WTC11 (cell line): ENCODE measurements around the gene ARHGAP45. TPM values are rescaled to one million over a fixed set of nuclear protein-coding genes. Genes with fewer than 3 reads are reported as not detected.

Source experiments
- ATAC-seq: fragments of 200-7000 bp; cut with Tn5 transposase; 2 replicates; pipeline ENCODE4 v1.10.0; 2021; ENCODE audit warnings: mild to moderate bottlenecking, moderate library complexity
- CTCF ChIA-PET: fragments of 300-600 bp; sonication (Branson Sonifier 250); formaldehyde crosslinking; loops from one replicate; lab custom pipeline; 2021; ENCODE audit warnings: antibody characterized with exemption; lab: Charles Lee
- POLR2A ChIA-PET: fragments of 350-600 bp; sonication (Branson Sonifier 250); formaldehyde crosslinking; loops from one replicate; lab custom pipeline; 2021; ENCODE audit warnings: antibody characterized with exemption; lab: Charles Lee
- DNase-seq: peaks from one replicate; pipeline ENCODE4 v3.0.0; 2021; ENCODE audit warnings: low spot score
- H3K27ac Mint-ChIP-seq: 2 replicates; pipeline ENCODE4 v1.8.0; 2021; ENCODE audit warnings: mixed read lengths
- H3K27me3 Mint-ChIP-seq: 2 replicates; pipeline ENCODE4 v1.8.0; 2021; ENCODE audit warnings: low read depth, mild to moderate bottlenecking, moderate library complexity, mixed read lengths
- H3K36me3 Mint-ChIP-seq: 2 replicates; pipeline ENCODE4 v1.8.0; 2021; ENCODE audit warnings: mixed read lengths
- H3K4me1 Mint-ChIP-seq: 2 replicates; pipeline ENCODE4 v1.8.0; 2022; ENCODE audit warnings: mixed read lengths
- H3K4me3 Mint-ChIP-seq: 2 replicates; pipeline ENCODE4 v1.8.0; 2021; ENCODE audit warnings: mild to moderate bottlenecking, moderate library complexity, mixed read lengths
- H3K9me3 Mint-ChIP-seq: 2 replicates; pipeline ENCODE4 v1.8.0; 2021; ENCODE audit warnings: mixed read lengths
- ARID4B ChIP-seq: sonication (generic); formaldehyde crosslinking; IDR thresholded peaks from 2 replicates; pipeline ENCODE4 v1.8.0; 2023; ENCODE audit warnings: missing genetic modification reagents, mild to moderate bottlenecking, borderline replicate concordance
- CBFB ChIP-seq: sonication (generic); formaldehyde crosslinking; IDR thresholded peaks from 2 replicates; pipeline ENCODE4 v1.8.1; 2022; ENCODE audit warnings: mild to moderate bottlenecking, low read depth, missing genetic modification reagents
- EMX1 ChIP-seq: fragments of 250-450 bp; sonication (Bioruptor Pico); IDR thresholded peaks from 2 replicates; pipeline ENCODE4 v1.8.0; 2021; ENCODE audit warnings: mild to moderate bottlenecking
- FOXK1 ChIP-seq: sonication (generic); formaldehyde crosslinking; IDR thresholded peaks from 2 replicates; pipeline ENCODE4 v1.8.0; 2022; ENCODE audit warnings: mild to moderate bottlenecking, moderate library complexity, missing genetic modification reagents
- IRF2 ChIP-seq: sonication (generic); formaldehyde crosslinking; IDR thresholded peaks from 2 replicates; pipeline ENCODE4 v1.8.0; 2022; ENCODE audit warnings: low read depth, missing genetic modification reagents, borderline replicate concordance
- MYBL2 ChIP-seq: sonication (generic); formaldehyde crosslinking; IDR thresholded peaks from 2 replicates; pipeline ENCODE4 v1.8.1; 2023; ENCODE audit warnings: mild to moderate bottlenecking, moderate library complexity, missing genetic modification reagents
- PRRX2 ChIP-seq: fragments of 250-450 bp; sonication (Bioruptor Pico); IDR thresholded peaks from 2 replicates; pipeline ENCODE4 v1.8.0; 2021; ENCODE audit warnings: mild to moderate bottlenecking
- TCF7 ChIP-seq: sonication (generic); formaldehyde crosslinking; IDR thresholded peaks from 2 replicates; pipeline ENCODE4 v1.8.0; 2022; ENCODE audit warnings: mild to moderate bottlenecking, low read depth, missing genetic modification reagents, moderate library complexity
- TEAD4 ChIP-seq: sonication (generic); formaldehyde crosslinking; IDR thresholded peaks from 2 replicates; pipeline ENCODE4 v1.8.0; 2022; ENCODE audit warnings: mild to moderate bottlenecking, missing genetic modification reagents
- ZNF219 ChIP-seq: sonication (generic); formaldehyde crosslinking; IDR thresholded peaks from 2 replicates; pipeline ENCODE4 v1.8.0; 2023; ENCODE audit warnings: missing genetic modification reagents, mild to moderate bottlenecking, borderline replicate concordance
- ZNF281 ChIP-seq: sonication (generic); formaldehyde crosslinking; IDR thresholded peaks from 2 replicates; pipeline ENCODE4 v1.8.0; 2023; ENCODE audit warnings: mild to moderate bottlenecking, missing genetic modification reagents
- ZNF317 ChIP-seq: sonication (generic); formaldehyde crosslinking; IDR thresholded peaks from 2 replicates; pipeline ENCODE4 v1.8.1; 2023; ENCODE audit warnings: low read depth, mild to moderate bottlenecking, moderate library complexity, missing genetic modification reagents, borderline replicate concordance
- total RNA-seq: library from RNA; stranded (reverse); gene quantifications from 3 replicates; pipeline ENCODE4 v1.2.3, GENCODE V29; 2021
- TF ChIP-seq, protein P1 (sequence below): sonication (generic); formaldehyde crosslinking; IDR thresholded peaks from 2 replicates; pipeline ENCODE4 v1.8.1; 2023; ENCODE audit warnings: mild to moderate bottlenecking, missing genetic modification reagents, moderate library complexity
- TF ChIP-seq, protein P2 (sequence below): fragments of 250-450 bp; sonication (Bioruptor Pico); IDR thresholded peaks from 2 replicates; pipeline ENCODE4 v1.9.0; 2021; ENCODE audit warnings: mild to moderate bottlenecking

The ARHGAP45 gene
- total RNA-seq, 1 experiment from 2014 or later = 40.9 TPM

DNA sequence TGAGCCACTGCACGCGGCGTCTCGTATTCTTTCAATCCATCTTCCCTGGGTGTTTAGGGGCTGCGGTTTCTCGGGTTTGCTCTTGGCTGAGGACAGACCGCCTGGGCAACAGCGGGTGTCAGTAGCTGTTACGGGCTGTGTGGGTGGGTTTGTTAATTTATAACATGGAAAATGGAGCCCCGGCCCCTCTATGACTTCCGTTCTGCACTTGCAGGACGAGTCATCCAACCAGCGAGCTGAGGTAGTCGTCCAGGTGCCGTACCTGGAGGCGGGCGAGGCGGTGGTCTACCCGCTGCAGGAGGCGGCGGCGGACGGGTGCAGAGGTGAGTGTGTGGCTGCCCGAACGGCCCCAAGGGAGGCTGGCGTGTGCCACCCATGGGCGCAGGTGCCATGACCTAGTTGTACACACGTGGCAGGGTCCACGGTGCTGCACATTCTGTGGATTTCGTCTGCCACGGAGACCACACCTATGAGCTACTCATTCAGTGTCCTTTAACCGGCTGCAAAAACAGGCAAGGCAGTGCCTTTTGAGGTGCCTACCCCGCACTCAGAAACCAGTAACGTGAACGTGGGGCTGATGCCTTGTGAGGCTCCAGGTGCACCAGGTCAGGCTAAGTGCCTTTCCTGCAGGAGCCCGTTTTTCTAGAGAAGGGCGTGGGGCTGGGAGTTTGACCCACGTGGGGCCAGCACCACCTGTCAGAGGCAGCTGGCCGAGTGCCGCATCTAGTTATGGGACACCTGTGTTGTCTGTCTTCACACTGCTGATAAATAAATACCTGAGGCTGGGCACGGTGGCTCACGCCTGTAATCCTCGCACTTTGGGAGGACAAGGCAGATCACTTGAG is 17.3 kb downstream of the ARHGAP45 start (continued):
- TF ChIP-seq ZNF281 (CRISPR knock-in tag) (no peak), CBFB (CRISPR knock-in tag) (no peak), TEAD4 (CRISPR knock-in tag) (no peak)
- TF ChIP-seq, protein P1, sequence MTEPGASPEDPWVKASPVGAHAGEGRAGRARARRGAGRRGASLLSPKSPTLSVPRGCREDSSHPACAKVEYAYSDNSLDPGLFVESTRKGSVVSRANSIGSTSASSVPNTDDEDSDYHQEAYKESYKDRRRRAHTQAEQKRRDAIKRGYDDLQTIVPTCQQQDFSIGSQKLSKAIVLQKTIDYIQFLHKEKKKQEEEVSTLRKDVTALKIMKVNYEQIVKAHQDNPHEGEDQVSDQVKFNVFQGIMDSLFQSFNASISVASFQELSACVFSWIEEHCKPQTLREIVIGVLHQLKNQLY (CRISPR knock-in tag) = no peak
- TF ChIP-seq, all 79 proteins: peak for 0

GRCh38 chr19:1085053-1085658 is 18.2 kb downstream of the ARHGAP45 start:
- CTCF ChIA-PET = interaction anchor here (0.5 to 1.5 kb wide), 4 partner anchors 21 to 345 kb away, joined by 3 to 4 read pairs (median 4); no protein-coding TSS in a partner anchor
- no peaks in the 10 kb centered on the region; the same call in 1 of the 2 replicates for H3K4me1 Mint-ChIP-seq
- ATAC-seq = no peak
- peak overlapping the region; percentile 88 for H3K27ac Mint-ChIP-seq
- H3K4me3 Mint-ChIP-seq = no peak overlapping the region
- TF ChIP-seq TCF7 (CRISPR knock-in tag) = no peak
- no peak for TF ChIP-seq ZNF219
- 0 out of 2 replicates have a peak, but pooled peaks have one; percentile 40 for TF ChIP-seq PRRX2 (CRISPR knock-in tag)
- no peak for TF ChIP-seq IRF2 (CRISPR knock-in tag)
- TF ChIP-seq EMX1 (CRISPR knock-in tag) = peak; percentile 66; the same call in 1 of the 2 replicates
- no peak for TF ChIP-seq ZNF317 (CRISPR knock-in tag)
- TF ChIP-seq ARID4B (CRISPR knock-in tag) = no peak
- no peak for TF ChIP-seq FOXK1 (CRISPR knock-in tag)
- no peak for TF ChIP-seq ZNF281 (CRISPR knock-in tag)
- no peak for TF ChIP-seq MYBL2
- TF ChIP-seq, protein P2, sequence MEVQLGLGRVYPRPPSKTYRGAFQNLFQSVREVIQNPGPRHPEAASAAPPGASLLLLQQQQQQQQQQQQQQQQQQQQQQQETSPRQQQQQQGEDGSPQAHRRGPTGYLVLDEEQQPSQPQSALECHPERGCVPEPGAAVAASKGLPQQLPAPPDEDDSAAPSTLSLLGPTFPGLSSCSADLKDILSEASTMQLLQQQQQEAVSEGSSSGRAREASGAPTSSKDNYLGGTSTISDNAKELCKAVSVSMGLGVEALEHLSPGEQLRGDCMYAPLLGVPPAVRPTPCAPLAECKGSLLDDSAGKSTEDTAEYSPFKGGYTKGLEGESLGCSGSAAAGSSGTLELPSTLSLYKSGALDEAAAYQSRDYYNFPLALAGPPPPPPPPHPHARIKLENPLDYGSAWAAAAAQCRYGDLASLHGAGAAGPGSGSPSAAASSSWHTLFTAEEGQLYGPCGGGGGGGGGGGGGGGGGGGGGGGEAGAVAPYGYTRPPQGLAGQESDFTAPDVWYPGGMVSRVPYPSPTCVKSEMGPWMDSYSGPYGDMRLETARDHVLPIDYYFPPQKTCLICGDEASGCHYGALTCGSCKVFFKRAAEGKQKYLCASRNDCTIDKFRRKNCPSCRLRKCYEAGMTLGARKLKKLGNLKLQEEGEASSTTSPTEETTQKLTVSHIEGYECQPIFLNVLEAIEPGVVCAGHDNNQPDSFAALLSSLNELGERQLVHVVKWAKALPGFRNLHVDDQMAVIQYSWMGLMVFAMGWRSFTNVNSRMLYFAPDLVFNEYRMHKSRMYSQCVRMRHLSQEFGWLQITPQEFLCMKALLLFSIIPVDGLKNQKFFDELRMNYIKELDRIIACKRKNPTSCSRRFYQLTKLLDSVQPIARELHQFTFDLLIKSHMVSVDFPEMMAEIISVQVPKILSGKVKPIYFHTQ = no peak
- no peaks in the 10 kb centered on the region for H3K27me3 Mint-ChIP-seq
- POLR2A ChIA-PET = interaction anchor here (0.6 to 1.2 kb wide), 4 partner anchors 9 to 418 kb away, joined by 3 to 4 read pairs (median 3); no protein-coding TSS in a partner anchor
- H3K9me3 Mint-ChIP-seq = no peaks in the 10 kb centered on the region
- H3K36me3 Mint-ChIP-seq = peaks cover 14% of the 10 kb centered on the region
- no peak for DNase-seq
